COLO668 (cell line): ENCODE data around the gene NFIB.

Experiments
- DNase-seq: peaks from one replicate; lab custom pipeline; 2025; ENCODE audit not compliant: unreplicated experiment; lab: John Stamatoyannopoulos, UW

NFIB gene

GRCh38 chr9:14281136-14281795 is 32.7 kb downstream of the NFIB start:
- DNase-seq = no peak

GRCh38 chr9:14279671-14280070 is 34.3 kb downstream of the NFIB start:
- DNase-seq = no peak

- no peak for DNase-seq
These were observed 35.6 kb downstream of the NFIB start for GRCh38 chr9:14278291-14278721.

- no peak for DNase-seq
These were observed 36.2 kb downstream of the NFIB start for GRCh38 chr9:14277761-14278160.

GRCh38 chr9:14277244-14277643 is 36.7 kb downstream of the NFIB start:
- no peak for DNase-seq

- DNase-seq = no peak
These were observed 38.6 kb downstream of the NFIB start for GRCh38 chr9:14275331-14275730.

GRCh38 chr9:14273696-14274121 is 40.2 kb downstream of the NFIB start:
- DNase-seq = no peak

- no peak for DNase-seq
These were observed 40.9 kb downstream of the NFIB start for GRCh38 chr9:14272927-14273528.

GRCh38 chr9:14271093-14271673 is 42.8 kb downstream of the NFIB start:
- DNase-seq = peak; percentile 63

- DNase-seq = no peak
These were observed 43.4 kb downstream of the NFIB start for GRCh38 chr9:14270358-14271092.

GRCh38 chr9:14269916-14270315 is 44.0 kb downstream of the NFIB start:
- DNase-seq = no peak

- DNase-seq = no peak
These were observed 50.0 kb downstream of the NFIB start for GRCh38 chr9:14263707-14264483.

- DNase-seq = no peak
These were observed 51.1 kb downstream of the NFIB start for GRCh38 chr9:14262827-14263226.

GRCh38 chr9:14261616-14262015 is 52.3 kb downstream of the NFIB start:
- no peak for DNase-seq

- DNase-seq = no peak
These were observed 53.8 kb downstream of the NFIB start for GRCh38 chr9:14260101-14260500.

GRCh38 chr9:14258660-14259239 is 55.2 kb downstream of the NFIB start:
- no peak for DNase-seq

GRCh38 chr9:14258156-14258555 is 55.8 kb downstream of the NFIB start:
- no peak for DNase-seq

- no peak for DNase-seq
These were observed 57.4 kb downstream of the NFIB start for GRCh38 chr9:14256588-14256987.

GRCh38 chr9:14251154-14252071 is 62.5 kb downstream of the NFIB start:
- peak; percentile 51 for DNase-seq

GRCh38 chr9:14250794-14251153 is 63.2 kb downstream of the NFIB start:
- DNase-seq = no peak
